HL-60 (cell line): ENCODE measurements around the gene NUCKS1.

Source experiments
- DNase-seq, 2 experiments: peaks; one replicate each; pipeline ENCODE4 v3.0.0-alpha.2; 2010 to 2020; ENCODE audit warnings: low read depth in 1 of 2, low spot score in 1 of 2
- H3K27ac ChIP-seq: fragments of 250-450 bp; sonication (Bioruptor Pico); replicated peaks from 2 replicates; pipeline ENCODE4 v1.5.1; 2020; ENCODE audit warnings: mild to moderate bottlenecking, moderate library complexity
- H3K27me3 ChIP-seq: fragments of 250-450 bp; sonication (Bioruptor Pico); 2 replicates; pipeline ENCODE4 v1.5.1; 2021; ENCODE audit warnings: mild to moderate bottlenecking, moderate library complexity; ENCODE audit not compliant: insufficient read depth, poor library complexity, severe bottlenecking
- H3K4me3 ChIP-seq: replicated peaks from 2 replicates; pipeline ENCODE4 v1.5.1; 2011; ENCODE audit warnings: mild to moderate bottlenecking, control low read depth, low read length; ENCODE audit not compliant: insufficient read depth
- CTCF ChIP-seq: IDR thresholded peaks from one replicate; pipeline ENCODE4 v1.5.1; 2011; ENCODE audit warnings: low read length, control low read depth, inconsistent platforms; ENCODE audit not compliant: insufficient read depth
- GABPA ChIP-seq: IDR thresholded peaks from 2 replicates; pipeline ENCODE4 v1.6.1; 2012; ENCODE audit warnings: low read depth
- POLR2AphosphoS5 ChIP-seq: IDR thresholded peaks from 2 replicates; pipeline ENCODE4 v1.6.1; 2012; ENCODE audit warnings: low read depth
- SPI1 ChIP-seq: IDR thresholded peaks from 2 replicates; pipeline ENCODE4 v1.6.1; 2012; ENCODE audit warnings: low read depth, mild to moderate bottlenecking, borderline replicate concordance
- TF ChIP-seq, protein P1 (sequence below): IDR thresholded peaks from 2 replicates; pipeline ENCODE4 v1.6.1; 2012; ENCODE audit warnings: low read depth; ENCODE audit not compliant: insufficient replicate concordance

NUCKS1 gene

GRCh38 chr1:205715628-205716027 lies 34.4 kb downstream of the NUCKS1 start:
- H3K27ac ChIP-seq = peak overlapping the region; percentile 24
- TF ChIP-seq CTCF = no peak
- peak; percentile 29; the same call in 1 of the 2 replicates for TF ChIP-seq SPI1
- TF ChIP-seq POLR2AphosphoS5 = 0 out of 2 replicates have a peak, but pooled peaks have one; percentile 27
- peak in 1 of 2 experiments; percentile 66 for DNase-seq
- no peaks in the 10 kb centered on the region for H3K27me3 ChIP-seq
- no peak overlapping the region for H3K4me3 ChIP-seq

- no peak for TF ChIP-seq CTCF
- no peak for TF ChIP-seq POLR2AphosphoS5
- no peak for TF ChIP-seq GABPA
- TF ChIP-seq SPI1 = no peak
- TF ChIP-seq, protein P1, sequence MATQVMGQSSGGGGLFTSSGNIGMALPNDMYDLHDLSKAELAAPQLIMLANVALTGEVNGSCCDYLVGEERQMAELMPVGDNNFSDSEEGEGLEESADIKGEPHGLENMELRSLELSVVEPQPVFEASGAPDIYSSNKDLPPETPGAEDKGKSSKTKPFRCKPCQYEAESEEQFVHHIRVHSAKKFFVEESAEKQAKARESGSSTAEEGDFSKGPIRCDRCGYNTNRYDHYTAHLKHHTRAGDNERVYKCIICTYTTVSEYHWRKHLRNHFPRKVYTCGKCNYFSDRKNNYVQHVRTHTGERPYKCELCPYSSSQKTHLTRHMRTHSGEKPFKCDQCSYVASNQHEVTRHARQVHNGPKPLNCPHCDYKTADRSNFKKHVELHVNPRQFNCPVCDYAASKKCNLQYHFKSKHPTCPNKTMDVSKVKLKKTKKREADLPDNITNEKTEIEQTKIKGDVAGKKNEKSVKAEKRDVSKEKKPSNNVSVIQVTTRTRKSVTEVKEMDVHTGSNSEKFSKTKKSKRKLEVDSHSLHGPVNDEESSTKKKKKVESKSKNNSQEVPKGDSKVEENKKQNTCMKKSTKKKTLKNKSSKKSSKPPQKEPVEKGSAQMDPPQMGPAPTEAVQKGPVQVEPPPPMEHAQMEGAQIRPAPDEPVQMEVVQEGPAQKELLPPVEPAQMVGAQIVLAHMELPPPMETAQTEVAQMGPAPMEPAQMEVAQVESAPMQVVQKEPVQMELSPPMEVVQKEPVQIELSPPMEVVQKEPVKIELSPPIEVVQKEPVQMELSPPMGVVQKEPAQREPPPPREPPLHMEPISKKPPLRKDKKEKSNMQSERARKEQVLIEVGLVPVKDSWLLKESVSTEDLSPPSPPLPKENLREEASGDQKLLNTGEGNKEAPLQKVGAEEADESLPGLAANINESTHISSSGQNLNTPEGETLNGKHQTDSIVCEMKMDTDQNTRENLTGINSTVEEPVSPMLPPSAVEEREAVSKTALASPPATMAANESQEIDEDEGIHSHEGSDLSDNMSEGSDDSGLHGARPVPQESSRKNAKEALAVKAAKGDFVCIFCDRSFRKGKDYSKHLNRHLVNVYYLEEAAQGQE = no peak
- Histone ChIP-seq H3K4me3 (no peak overlapping the region), H3K27me3 (no peaks in the 10 kb centered on the region), H3K27ac (peak overlapping the region; percentile 57)
- DNase-seq = no peak
These were observed 35.1 kb downstream of the NUCKS1 start for GRCh38 chr1:205714906-205715246.

GRCh38 chr1:205714190-205714905 lies 35.6 kb downstream of the NUCKS1 start:
- H3K27ac ChIP-seq = peak overlapping the region; percentile 57

More at GRCh38 chr1:205714190-205714905, 35.6 kb downstream of the NUCKS1 start:
- DNase-seq = peak; percentile 32 to 69
- TF ChIP-seq SPI1 (no peak), GABPA (no peak), CTCF (no peak), POLR2AphosphoS5 (no peak)
- TF ChIP-seq, protein P1 = no peak
- Histone ChIP-seq H3K4me3 (no peak overlapping the region), H3K27me3 (no peaks in the 10 kb centered on the region)
